HT-29 (cell line): Measurements from ENCODE around the gene PPP1CC. TPM values are rescaled to one million over a fixed set of nuclear protein-coding genes. Genes with fewer than 3 reads are reported as not detected.
A peak's percentile ranks its signal among the peaks of the same experiment; 100 is the strongest.
"Not testable (repeated sequence)": the region's sequence is repeated elsewhere in the genome, so short reads cannot be mapped to it uniquely, and the experiment has no call there.

Source experiments
- DNase-seq: peaks from one replicate; pipeline ENCODE4 v3.0.0-alpha.2; 2015; ENCODE audit warnings: low spot score
- total RNA-seq: library from RNA; depleted of rRNA; stranded (reverse); fragments of >200 nt; shearing (Covaris generic); gene quantifications from 2 replicates; pipeline ENCODE4 v1.2.3, GENCODE V29; 2014

PPP1CC gene
- total RNA-seq, 1 experiment from 2014 or later, result 120 TPM

DNA sequence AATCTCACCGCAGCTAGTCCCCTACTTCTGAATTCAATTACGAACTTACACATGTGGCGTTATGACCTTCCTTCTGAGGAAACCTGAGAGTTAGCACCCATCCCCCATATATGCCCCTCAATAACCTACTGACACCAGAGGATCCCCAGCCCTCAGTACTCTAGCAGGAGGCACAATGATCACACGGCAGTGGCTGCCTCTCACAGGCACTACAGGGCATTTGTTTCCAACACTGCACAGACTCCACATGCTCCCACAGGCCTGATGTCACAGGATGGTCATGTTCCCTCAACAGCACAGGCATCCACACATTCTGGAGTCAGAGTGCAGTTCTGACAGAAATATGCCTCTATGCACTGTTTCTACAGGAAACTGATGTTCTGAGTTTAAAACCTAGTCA is 17.4 kb downstream of the PPP1CC start:
- no peak for DNase-seq

DNA sequence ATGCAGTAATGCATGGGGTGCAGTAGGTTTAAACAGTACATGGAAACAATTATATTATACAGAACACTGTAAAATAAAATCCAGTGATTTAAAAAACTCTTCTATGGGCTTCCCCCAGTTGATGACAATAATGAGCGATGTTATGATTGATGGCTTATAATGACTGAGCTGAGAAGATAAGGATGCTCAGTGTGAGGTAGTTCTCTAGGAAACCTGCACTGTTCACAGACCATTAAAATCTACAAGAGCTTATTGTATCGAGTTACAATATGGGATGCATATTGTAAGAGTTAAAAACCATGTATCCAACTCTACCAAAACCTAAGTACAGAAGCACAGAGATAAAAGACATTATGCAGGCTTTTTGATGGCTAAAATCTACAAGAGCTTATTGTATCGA is 19.8 kb downstream of the PPP1CC start:
- not testable (repeated sequence) for DNase-seq

DNA sequence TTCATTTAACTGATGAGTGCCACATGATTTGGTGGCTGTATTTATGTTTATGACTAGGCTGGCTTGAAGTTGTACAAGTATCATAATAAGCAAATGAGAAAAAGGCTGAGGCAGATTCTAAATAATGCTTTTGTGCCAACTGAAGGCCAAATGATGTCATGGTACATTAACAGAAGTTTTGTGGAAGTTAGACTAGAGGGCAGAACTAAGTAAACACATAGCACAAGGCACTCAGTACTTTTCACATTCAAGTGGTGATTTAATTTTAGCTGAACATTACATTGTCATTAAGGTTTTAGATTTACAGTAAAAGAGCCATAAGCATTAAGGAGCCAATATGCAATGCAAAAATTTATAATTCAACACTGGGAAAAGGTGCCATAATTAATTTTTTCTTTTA is 21.1 kb downstream of the PPP1CC start:
- no peak for DNase-seq

DNA sequence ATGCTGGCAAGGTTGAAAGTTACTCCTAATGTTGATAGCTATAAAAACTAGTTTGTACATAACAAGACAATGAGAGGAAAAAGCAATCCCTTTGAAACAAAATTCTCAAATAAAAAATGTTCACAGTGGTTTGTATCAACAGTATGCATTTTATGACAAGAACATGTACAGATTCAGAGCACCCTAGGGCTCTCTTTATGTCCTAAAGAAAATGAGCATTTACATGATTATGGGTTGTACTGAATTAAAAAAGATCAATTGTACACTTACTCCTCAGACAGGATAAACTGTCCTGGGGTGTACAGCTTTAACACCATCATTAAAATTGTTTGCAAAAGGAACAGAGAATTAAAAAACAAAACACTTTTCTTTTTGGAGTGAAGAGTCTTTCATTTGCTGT is 22.2 kb downstream of the PPP1CC start:
- no peak for DNase-seq

DNA sequence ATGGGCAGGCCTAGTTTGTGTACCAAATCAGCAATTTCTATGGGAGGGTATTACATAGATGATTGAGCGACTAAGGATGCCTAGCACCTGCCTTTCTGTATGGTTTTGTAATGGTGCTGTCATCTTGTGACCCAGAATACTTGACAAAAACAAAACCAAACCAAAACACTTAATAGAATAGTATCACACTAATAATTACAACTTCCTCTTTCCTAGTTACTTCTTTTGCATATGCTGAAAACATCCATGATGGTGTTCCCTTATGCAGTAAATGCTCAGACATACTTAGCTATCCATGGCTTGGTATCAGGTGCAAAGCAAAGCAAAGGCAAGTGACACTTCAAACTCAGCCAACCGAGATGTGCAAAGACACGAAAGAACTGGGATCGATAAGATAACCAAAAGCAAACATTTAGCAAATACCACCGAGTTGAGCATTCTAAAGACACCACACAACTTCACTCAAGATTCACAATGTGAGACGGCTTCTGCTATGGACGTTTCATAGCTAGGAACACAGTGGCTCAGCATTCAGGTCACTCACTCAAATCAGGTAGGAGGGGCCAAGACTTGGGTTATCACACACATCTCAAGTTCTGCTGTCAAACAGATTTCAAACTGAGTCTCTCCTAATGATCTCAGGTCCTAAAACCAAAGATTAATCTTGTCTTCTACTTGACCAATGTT is 24.3 kb downstream of the PPP1CC start:
- no peak for DNase-seq

DNA sequence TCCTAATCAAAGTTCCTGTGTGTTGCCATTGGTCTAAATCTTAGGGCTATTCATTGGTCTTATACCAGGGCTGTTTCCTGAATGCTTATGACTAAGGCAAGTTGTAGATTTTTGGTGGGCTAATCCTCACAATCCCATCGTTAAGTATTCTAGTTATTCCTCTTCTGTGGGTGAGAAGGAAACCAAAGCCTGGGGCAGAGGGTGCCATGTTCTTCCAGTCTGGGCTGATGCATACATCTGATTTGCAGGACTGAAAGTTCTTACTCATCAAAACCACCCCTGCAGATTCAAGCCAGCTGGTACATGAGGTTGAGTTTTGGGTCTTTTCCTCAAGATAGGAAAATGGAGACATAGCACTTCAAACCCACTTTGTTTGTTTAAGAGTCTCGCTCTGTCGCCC is 25.7 kb downstream of the PPP1CC start:
- DNase-seq, result no peak

DNA sequence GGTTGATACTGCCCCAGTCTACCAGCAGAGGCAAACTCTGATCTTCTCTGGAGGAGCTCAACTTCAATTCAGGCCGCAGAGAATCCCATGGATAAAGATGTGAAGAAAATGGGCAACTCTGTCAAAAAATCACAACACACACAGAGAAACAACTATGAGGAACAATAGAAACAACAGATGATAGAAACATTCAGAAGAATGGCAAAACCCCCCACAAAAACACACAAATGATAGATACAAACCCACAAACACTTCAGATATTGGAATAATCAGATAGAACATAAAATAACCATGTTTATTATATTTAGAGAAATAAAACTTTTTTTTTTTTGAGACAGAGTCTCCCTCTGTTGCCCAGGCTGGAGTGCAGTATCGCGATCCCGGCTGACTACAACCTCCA is 33.8 kb downstream of the PPP1CC start:
- DNase-seq, result no peak

DNA sequence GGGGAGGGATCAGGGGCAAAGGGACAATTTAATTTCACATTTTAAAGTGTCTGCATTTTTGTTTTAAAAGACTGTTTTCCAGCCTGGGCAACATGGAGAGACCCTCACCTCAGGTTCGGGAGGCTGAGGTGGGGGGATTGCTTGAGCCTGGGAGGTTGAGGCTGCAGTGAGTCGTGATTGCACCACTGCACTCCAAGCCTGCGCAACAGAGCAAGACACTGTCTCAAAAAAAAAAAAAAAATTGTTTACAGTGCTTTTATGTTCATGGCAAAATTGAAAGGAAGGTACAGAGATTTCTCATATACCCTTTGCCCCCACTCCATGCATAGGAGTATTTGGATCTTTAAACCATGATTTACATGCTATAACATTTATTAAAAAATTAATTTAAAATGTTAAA is 37.4 kb downstream of the PPP1CC start:
- no peak for DNase-seq

DNA sequence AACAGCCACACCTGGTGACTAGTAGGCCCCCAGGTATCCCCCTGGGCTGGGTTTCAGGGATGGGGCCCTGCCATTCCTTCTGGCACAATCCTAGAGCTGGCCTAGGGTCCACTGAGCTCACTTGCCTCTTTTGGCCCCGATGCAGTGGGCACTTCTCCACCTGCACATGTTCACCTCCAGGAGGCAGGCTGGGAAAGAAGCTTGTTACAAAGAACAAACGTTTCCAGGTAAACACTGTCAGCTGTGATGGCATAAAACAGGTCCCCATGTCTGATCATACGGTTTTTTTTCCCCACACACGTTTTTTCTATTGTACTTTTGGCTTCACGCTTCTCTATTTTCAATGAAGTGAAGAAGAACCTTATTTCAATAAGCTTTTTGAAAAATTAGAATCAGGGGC is 37.9 kb downstream of the PPP1CC start:
- peak; percentile 34 for DNase-seq

DNA sequence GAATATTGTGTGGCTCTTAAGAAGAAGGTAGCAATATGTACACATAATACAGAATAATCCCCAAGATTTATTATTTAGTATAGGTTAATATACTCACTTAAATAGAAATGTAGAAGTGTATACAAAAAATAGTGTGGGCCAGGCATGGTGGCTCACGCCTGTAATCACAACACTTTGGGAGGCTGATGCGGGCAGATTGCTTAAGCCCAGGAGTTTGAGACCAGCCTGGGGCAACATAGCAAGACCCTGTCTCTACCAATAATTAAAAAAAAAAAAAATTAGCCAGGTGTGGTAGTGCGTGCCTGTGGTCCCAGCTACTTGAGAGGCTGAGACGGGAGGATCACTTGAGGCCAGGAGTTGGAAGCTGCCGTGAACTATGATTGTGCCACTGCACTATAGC is 38.5 kb downstream of the PPP1CC start:
- DNase-seq, result no peak

DNA sequence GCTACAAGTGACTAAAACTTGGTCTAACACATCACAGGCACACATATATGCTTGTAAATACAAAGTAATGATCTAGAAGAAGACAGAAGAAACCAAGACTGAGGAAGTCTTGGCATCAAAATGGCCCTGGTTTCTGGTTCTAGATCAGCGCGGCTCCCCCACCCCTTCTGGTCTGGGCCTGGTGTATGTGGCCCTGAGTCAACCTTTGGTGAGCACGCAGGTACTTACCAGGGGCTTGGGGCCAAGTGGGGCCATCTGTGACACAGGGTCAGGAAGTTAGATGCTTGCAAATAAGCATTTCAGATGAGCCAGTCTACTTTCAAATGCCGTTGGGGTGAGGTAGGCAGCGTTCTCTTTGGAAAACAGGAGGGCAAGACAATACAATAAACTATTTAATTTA is 40.6 kb downstream of the PPP1CC start:
- DNase-seq, result no peak

DNA sequence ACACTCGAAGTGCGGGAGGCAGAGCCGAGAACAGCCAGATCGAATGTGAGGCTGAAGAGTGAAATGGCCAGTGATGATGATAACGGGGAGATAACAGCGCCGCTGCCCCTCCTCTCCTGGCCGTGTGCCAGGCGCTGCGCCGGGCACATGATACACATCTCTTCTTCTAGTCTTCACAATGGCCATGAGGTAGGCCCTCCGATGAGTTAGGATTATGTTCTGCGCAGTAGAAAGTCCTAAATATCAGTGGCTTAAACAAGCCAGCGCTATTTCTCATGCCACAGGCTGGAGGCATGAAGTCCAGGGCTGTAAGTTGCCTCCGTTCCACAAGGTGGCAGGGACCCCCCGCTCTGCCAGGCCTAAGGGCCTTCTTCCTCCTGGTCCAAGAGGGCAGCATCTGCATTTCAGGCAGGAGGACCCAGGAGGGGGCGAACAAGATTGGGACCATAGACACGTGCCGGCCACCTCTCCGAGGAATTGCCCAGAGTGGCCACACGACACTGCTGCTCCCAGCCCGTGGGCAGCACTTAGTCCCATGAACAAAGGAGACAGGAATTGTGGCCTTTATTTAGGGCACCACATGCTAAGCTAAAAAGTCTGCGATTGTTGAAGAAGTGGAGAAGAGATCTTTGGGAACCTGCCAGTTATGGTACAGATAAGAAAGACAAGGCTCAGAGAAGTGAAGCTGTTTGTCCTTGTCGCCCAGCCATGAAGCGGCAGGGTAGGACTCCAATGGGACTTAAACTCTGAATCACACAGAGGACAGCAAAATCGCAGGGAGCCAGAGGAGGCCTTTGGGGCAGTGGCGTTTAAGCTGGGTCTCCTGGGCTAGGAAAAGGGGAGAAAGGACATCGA is 42.9 kb downstream of the PPP1CC start:
- no peak for DNase-seq

DNA sequence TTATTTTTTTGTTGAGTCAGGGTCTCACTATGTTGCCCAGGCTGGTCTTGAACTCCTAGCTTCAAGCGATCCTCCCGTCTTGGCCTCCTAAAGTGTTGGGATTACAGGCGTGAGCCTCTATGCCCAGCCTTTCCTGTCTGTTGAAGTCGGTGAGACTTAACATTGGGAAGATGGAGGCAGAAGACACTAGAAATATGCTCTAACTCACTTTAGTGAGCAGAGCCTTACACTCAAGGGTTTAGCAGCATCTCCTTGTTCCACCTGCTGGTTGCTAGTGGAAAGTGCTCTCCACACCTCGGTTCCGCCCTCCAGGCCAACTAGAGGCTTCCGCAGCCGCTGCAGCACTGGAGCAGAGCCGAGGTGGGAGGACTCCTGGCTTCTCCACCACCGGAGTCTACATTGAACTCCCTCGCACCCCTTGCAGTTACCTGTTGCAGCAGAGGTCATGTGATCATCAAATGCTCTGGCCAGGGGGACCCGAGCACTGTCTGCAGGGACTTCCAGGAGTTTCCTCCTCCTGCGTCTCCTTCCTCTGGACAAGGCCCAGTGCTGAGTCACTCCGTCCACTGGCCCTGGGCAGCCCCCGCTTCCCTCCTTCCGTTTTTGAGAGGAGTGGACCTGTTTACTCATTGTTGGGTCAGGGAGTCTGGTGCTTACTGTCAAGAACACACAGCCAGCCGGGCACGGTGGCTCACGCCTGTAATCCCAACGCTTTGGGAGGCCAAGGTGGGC is 44.4 kb downstream of the PPP1CC start:
- peak; percentile 92 for DNase-seq

DNA sequence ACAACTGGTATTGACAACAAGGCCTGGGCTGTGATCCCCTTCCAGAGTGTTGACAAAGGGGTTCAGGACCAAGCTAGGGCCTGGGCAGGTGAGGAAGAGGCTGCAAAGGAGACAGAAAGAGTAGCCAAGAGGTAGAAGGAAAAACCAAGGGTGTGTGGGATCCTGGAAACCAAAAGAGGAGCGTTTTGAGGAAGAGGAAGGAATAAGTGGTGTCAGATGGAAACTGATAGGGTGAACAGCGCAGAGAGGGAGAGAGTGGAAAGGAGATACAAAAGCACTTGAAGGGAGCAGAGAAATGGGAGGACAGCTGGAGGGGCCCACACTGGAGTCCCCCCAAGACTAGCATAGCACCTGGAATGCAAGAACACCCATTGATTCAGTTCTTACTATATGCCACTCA is 45.5 kb downstream of the PPP1CC start:
- no peak for DNase-seq

DNA sequence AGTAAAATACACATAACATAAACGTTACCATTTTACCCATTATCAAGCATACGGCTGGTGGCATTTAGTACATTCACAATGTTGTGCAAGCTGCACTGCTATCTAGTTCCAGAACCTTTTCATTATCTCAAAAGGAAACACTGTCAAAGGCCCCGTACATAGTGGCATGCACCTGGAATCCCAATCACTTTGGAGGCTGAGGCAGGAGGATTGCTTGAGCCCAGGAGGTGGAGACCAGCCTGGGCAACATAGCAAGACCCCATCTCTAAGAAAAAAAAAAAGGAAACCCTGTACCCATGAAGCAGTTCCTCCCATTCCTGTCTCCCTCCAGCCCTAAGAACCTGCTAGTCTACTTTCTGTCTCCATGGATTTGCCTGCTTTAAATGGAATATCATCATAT is 46.4 kb downstream of the PPP1CC start:
- DNase-seq, result no peak

DNA sequence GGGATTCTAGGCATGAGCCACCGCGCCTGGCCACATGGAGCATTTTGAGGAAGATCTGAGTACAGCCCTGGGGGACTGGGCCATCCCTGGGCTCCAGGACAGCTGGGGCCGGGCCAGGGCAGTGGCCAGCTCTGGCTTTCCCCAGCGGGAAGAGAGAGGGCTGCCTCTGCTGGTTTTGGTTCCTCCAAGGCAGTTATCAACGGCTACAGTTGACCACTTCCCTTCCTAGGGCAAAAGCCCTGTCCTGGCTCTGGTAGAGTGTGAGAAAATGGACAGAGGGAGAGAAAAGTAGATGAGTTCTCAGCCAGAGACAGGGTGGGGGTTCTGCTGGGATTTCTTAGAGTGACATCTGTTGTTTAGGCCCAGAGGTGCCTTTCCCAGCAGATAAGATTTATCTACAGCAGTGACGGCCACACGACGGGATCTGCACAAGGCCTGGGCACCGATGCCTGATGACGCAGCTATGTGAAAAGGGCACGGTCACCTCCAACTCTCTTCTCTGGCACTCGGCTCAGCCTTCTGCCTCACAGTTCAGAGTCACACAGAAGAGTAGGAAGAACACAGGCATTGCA is 48.3 kb downstream of the PPP1CC start:
- DNase-seq, result no peak

DNA sequence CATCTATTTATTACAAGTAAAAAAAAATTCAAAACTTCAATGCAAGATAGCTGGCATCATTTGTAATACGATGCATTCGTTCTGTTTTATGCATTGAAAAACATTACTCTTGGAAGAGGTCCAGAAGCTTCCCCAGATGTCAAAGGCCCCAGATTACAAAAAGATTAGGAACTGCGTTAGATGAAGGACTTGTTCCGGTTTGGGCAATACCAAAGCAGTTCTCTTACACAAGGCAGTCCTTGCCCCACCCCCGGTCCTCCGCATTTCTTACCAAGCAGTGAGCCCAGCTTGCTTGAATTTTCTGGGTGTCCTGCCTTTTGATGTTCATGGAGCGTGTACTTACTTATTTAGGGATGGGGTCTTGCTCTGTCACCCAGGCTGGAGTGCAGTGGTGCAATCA is 49.0 kb downstream of the PPP1CC start:
- no peak for DNase-seq

DNA sequence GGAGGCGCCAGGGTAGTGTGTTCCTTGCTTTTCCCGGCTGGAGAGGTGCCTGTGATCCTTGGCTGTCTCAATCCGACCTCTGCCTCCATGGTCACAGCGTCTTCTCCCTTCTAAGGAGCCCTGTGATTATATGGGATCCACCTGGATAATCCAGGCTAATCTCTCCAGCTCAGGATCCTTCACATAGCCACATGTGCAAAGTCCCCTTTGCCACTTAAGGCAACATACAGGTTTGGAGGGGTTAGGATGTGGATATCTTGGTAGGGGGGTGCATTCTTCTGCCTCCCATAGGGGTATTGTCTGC is 52.6 kb downstream of the PPP1CC start:
- no peak for DNase-seq

DNA sequence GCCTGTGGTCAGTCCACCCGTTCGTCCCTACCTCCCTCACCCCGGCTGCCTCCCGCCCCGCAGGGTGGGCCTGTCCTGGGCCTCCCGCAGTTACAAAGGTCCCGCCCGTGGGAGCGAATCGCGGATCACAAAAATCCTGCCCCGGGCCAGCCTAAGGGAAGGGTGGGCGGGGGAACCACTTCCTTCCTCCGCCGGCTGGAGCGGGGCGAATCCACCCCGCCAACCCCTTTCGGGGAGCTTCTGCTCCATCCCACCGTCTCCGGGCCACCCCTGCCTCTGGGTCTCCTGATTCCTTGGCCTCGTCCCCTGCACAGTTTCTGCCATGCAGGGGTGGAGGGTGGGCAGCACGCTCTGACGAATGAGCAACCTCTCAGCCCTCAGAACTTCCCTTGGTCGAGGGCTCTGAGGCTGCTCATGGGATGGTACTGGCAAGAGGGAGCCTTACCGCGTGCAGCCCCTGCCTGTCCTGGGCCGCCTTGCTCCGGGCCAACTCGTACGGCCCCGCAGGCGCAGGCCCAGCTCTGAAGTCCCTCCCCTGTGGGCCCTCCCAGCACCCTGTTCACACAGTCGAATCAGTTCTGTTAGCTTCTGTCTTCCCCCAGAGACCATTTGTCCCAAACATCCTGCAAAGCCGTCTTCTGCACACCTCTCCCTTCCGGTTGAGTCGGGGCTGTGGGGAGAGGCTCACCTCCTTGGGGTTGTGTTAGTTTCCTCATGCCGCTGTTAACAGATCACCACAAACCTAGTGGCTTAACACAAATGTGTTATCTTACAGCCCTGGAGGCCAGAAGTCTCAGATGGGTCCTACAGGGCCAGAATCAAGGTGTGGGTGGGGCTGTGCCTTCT is 53.2 kb downstream of the PPP1CC start:
- DNase-seq, result no peak

DNA sequence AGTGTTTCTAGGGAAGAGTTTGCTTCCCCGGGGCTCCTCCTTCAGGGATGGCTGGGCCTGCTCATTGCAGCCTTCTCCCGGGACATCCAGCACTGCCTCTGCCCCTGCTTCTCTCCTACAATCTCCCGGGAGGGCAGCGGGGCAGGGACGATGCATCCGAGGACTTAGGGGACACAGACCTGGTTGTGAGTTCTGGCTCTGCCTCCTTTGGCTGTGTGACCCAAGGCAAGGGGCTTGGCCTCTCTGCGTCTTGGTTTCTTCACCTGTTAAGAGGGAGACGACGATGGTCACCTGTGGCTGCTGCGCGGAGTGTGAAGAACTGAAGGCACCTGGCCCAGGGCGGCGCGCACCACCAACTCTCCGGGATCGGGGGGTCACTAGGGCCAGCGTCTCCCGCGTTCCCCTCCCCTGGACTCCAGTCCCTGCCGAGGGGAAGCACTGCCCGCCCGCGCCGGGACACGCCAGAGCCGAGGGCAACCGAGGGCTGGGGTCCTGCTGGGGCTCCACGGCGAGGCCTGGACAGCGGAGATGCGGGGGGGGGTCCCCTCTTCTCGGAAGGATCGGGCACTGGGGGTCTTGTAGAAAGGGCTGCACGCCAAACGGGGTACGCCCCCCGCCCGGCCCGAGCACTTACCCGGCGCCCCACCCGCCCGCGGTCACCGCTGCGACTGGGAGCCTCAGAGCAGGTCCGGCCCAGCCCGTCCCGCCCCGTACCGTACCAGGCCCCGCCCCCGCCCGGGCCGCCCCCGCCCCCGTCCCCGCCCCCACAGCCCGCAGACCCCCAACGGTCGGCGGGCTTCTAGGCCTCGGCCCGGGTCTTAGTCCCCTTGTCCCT is 54.0 kb downstream of the PPP1CC start, which contains the start of gene HVCN1:
Gene HVCN1 (minus strand): TSS at position 670 of the 835 bp plus-strand sequence. CDS start 5,870 bp downstream, outside the sequence.
- no peak for DNase-seq
